Fibroblast of skin of right biceps (primary cell): Measurements from ENCODE around the gene FCAR.
"Not testable (repeated sequence)": the region's sequence is repeated elsewhere in the genome, so short reads cannot be mapped to it uniquely, and the experiment has no call there.

Experiments used
- DNase-seq: peaks from one replicate; pipeline ENCODE4 v3.0.0-alpha.2; 2013

Gene FCAR

GRCh38 chr19:54896036-54896435 is 22.0 kb downstream of the FCAR start:
- no peak for DNase-seq

GRCh38 chr19:54898685-54899084 is 24.6 kb downstream of the FCAR start:
- not testable (repeated sequence) for DNase-seq

GRCh38 chr19:54899646-54900045 is 25.6 kb downstream of the FCAR start:
- DNase-seq, result not testable (repeated sequence)

DNA sequence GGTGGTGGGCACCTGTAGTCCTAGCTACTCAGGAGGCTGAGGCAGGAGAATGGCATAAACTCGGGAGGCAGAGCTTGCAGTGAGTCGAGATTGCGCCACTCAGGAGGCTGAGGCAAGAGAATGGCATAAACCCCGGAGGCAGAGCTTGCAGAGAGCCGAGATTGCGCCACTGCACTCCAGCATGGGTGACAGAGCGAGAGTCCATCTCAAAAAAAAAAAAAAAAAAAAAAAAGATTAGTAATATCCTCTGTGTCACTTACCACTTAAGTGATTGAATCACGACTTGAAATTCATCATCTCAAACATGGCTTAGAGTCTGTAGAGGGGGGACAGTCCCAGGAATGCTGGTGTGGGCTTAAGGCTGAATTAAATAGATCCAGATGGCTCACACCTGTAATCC is 27.1 kb downstream of the FCAR start:
- not testable (repeated sequence) for DNase-seq

GRCh38 chr19:54902061-54902460 is 28.0 kb downstream of the FCAR start:
- DNase-seq, result no peak

- DNase-seq, result no peak
Observed at GRCh38 chr19:54903303-54903702, 29.3 kb downstream of the FCAR start.

GRCh38 chr19:54904261-54904660 is 30.2 kb downstream of the FCAR start:
- DNase-seq, result not testable (repeated sequence)

DNA sequence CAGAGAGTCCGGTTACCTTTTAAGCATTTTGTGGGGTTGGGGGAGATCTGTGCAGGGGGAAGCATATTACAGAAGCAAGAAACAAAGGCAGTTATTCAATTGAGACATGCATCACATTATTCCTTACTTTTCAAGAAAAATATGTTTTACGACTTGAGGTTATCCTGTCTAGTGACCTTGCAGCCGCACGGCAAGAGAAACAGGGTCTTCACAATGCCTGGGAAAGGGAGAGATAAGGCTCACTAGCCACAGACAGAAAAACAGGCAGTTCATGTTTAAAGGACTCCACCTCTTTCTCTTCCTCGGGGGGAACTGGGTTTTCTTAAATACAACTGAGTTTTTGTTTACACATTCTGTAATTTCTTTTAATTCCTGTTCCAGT is 31.4 kb downstream of the FCAR start:
- no peak for DNase-seq

DNA sequence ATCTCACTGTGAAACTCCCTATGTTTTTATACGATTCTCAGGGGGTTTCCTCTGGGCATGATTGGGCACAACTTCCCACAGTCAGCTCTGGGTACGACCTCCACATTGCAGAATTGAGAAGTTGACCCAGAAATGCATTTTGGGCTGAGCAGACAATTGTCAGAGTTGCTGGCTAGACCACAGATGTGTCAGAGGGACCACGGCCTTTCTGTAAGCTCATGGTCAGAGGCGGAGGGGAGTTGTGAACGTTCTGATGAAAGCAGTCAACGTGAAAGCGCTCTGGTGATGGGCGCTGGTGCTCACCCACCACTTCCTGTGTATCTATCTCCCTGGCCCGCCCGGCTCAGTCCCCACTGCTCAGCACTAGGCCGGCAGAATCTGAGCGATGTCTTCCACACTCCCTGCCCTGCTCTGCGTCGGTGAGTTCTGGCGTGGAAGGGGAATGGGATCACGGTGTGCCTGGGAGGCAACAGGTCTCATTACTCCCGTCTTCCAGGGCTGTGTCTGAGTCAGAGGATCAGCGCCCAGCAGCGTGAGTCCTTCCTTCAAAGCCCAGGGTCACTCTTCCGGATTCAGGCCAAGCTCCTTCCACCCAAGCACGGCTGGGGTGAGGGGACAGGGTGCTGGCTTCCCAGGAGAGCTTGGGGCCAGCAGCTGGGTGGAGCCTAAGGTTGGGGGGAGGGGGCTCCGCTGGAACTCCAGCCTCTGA is 31.9 kb downstream of the FCAR start, which contains the start of gene NCR1:
TSS of gene NCR1 (plus strand) at position 346 of the 709 bp plus-strand sequence. CDS start at position 386, 40 bp downstream.
- no peak for DNase-seq

DNA sequence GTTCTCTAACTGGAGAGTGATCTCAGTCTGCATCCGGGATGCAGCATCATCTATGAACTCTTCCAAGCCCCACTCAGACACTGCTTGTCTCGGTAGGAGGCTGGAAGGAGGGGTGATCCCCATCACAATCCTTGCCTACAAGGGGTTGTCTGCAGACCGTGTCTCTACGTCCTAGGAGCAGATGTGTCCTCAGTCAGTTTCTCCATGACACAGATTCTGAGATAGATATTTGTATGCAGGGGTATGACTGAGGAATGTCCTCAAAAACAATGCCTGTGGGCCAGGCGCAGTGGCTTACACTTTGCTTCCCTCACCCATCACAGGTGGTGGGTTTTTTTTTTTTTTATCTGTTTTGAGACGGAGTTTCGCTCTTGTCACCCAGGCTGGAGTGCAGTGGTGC is 32.8 kb downstream of the FCAR start:
- DNase-seq, result no peak

GRCh38 chr19:54907899-54908298 is 33.9 kb downstream of the FCAR start:
- not testable (repeated sequence) for DNase-seq

DNA sequence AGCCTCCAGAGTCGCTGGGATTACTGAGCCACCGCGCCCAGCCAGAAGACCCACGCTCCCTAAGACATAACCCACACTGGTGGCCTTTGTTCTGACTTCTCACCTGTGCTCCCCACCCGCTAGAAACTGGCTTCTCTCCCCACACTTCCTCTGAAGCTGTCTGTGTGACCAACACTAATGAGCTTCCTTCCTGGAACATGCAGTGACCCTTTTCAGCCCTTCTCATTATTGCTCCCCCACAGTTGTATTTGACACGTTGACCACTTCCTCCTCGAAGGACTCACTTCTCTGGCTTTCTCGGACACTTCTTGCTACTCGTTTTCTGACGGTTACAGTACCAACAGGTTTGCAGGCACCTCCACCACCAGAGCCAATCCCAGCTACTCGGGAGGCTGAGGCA is 42.8 kb downstream of the FCAR start:
- DNase-seq, result no peak

DNA sequence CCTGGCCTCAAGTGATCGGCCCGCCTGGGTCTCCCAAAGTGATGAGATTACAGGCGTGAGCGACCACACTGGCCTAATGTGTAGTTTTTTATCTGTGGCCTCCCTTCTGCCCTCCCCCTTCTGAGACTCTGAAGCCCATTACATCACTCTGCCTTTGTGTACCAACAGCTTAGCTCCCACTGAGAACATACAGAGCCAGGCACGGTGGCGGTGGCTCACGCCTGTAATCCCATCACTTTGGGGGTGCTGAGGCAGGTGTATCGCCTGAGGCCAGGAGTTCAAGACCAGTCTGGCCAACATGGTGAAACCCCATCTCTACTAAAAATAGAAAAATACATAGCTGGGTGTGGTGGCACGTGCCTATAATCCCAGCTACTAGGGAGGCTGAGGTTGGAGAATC is 44.5 kb downstream of the FCAR start:
- no peak for DNase-seq

DNA sequence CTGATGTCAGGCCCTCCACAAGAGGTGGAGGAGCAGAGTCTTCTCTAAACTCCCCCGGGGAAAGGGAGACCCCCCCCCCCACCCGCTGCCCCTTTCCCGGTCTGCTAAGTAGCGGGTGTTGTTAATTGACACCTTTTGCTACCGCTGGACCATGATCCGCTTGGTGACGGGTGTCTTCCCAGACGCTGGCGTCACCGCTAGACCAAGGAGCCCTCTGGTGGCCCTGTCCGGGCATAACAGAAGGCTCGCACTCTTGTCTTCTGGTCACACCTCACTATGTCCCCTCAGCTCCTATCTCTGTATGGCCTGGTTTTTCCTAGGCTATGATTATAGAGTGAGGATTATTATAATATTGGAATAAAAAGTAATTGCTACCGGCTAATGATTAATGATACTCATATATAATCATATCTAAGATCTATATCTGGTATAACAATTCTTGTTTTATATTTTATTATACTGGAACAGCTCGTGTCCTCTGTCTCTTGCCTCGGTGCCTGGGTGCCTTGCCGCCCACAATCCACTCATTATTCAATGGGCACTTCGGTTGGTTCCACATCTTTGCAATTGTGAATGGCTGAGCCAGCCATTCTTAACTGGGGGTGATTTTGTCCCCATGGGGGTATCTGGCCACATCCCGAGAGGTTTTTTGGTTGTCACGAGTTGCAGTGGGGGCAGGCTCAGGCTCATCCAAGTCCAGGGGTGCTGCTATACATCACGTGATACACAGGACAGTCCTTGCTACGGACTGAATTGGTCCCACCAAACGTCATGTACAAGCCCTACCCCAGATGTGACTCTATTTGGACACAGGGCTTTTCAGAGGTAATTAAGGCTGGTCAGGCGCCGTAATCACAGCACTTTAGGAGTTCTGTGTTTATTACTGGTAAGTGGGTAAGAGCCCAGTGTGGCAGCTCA is 45.9 kb downstream of the FCAR start:
- DNase-seq, result not testable (repeated sequence)

DNA sequence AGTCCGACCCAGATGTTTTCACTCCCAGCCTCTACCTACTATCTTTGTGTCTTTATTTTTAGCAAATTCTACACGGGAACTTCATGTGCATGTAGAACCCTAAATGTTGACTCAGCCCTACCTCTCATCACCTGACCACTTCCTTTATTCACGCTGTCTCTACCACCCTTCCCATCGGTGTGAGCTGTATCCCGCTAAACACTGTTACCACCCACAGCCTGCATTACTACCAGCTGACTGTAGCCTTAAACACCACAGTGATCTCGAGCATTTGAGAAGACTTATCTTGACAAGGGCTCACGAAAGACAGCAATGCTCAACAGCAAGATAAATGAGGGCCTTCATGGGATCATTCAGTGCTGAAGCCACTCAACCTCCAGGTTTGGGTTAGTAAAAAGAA is 47.0 kb downstream of the FCAR start:
- no peak for DNase-seq

- no peak for DNase-seq
Observed at GRCh38 chr19:54923276-54923675, 49.2 kb downstream of the FCAR start.

DNA sequence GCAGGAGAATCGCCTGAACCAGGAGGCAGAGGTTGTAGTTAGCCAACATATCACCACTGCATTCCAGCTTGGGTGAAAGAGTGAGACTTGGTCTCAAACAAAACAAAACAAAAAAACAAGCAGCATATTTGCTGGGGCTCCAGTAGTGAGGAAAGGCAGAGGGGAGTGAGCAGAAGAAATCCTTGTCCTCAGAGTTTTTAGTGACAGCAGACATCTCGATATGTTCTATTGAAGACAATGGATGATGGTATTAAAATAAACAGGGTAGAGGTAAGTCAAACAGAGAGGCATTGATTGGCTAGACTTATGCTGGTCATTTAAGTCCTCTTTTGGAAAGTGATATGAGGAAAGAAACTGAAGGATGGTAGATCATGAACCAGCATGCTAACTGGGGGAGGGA is 54.3 kb downstream of the FCAR start:
- DNase-seq, result no peak

- DNase-seq, result no peak
Observed at GRCh38 chr19:54937926-54938325, 63.9 kb downstream of the FCAR start.

DNA sequence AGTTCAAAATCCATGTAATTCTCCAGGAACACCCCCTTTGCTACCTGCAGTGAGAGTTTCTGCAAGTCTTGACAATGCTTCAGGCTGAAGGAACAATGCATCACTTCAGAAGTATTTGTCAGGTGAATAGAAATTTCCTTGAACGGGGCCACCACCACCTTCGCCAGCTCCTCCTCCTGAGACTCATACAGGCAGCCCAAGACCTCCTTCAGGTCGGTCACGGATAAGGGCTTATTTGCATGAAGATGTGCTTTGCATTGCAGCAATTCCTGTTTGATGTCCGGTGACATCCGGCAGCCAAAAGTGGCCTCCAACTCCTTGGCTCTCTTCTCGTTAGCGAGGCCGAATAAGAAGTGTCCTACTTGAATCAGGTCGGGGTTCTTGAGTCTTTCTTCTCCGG is 64.9 kb downstream of the FCAR start:
- DNase-seq, result no peak

- not testable (repeated sequence) for DNase-seq
Observed at GRCh38 chr19:54939538-54939937, 65.5 kb downstream of the FCAR start.
